Liver (tissue), 3 donors: ENCODE results near the gene CIITA.

Source experiments
- ATF3 ChIP-seq: IDR thresholded peaks from 2 replicates; pipeline ENCODE4 v1.6.1; 2016; ENCODE audit warnings: antibody characterized with exemption
- CTCF ChIP-seq: fragments of 150-350 bp; IDR thresholded peaks from 2 replicates; pipeline ENCODE4 v1.5.1; 2017; ENCODE audit warnings: improper control_type of control experiment, low read depth, low read length; ENCODE audit not compliant: missing input control
- EGR1 ChIP-seq, 2 donors: IDR thresholded peaks; 2 replicates each; pipeline ENCODE4 v1.6.1; 2016 to 2018; ENCODE audit warnings: antibody characterized with exemption in 2 of 2, low read depth in 2 of 2
- FOXA1 ChIP-seq: IDR thresholded peaks from 2 replicates; pipeline ENCODE4 v1.6.1; 2016; ENCODE audit warnings: antibody characterized with exemption
- GABPA ChIP-seq, 2 donors: IDR thresholded peaks in 1 of 2; conservative IDR thresholded peaks in 1 of 2; 2 replicates each; pipeline ENCODE4 v1.6.1; 2016; ENCODE audit warnings: antibody characterized with exemption in 2 of 2, mild to moderate bottlenecking in 1 of 2, moderate library complexity in 1 of 2
- HNF4A ChIP-seq, 2 donors: conservative IDR thresholded peaks; 2 replicates each; pipeline ENCODE4 v1.6.1; 2016; ENCODE audit warnings: antibody characterized with exemption in 2 of 2, mild to moderate bottlenecking in 2 of 2
- HNF4G ChIP-seq: IDR thresholded peaks from 2 replicates; pipeline ENCODE4 v1.6.1; 2016; ENCODE audit warnings: antibody characterized with exemption
- JUND ChIP-seq, 2 donors: IDR thresholded peaks; 2 replicates each; pipeline ENCODE4 v1.6.1; 2016; ENCODE audit warnings: antibody characterized with exemption in 2 of 2
- NR2F2 ChIP-seq: IDR thresholded peaks from 2 replicates; pipeline ENCODE4 v1.6.1; 2016; ENCODE audit warnings: antibody characterized with exemption
- REST ChIP-seq: IDR thresholded peaks from 2 replicates; pipeline ENCODE4 v1.6.1; 2016; ENCODE audit warnings: antibody characterized with exemption, mild to moderate bottlenecking
- TAF1 ChIP-seq: conservative IDR thresholded peaks from 2 replicates; pipeline ENCODE4 v1.6.1; 2016; ENCODE audit warnings: antibody characterized with exemption, mild to moderate bottlenecking
- YY1 ChIP-seq: IDR thresholded peaks from 2 replicates; pipeline ENCODE4 v1.6.1; 2016; ENCODE audit warnings: antibody characterized with exemption, mild to moderate bottlenecking
- ZBTB33 ChIP-seq: IDR thresholded peaks from 2 replicates; pipeline ENCODE4 v1.6.1; 2016; ENCODE audit warnings: antibody characterized with exemption
- donor health status: healthy.
- donor health status: healthy.

GRCh38 chr16:10922328-10923145, 45.5 kb downstream of the CIITA start:
- TF ChIP-seq CTCF: no peak
- TF ChIP-seq YY1: peak; percentile 24
- no peak for TF ChIP-seq ZBTB33
- no peak for TF ChIP-seq TAF1
- no peak for TF ChIP-seq HNF4G
- no peak for TF ChIP-seq EGR1 (IDR thresholded peaks at IDR 0.05; ENCODE audit: low read depth in 2 of 2)
- TF ChIP-seq JUND (IDR thresholded peaks at IDR 0.05): no peak
- peak; percentile 12 to 34 for TF ChIP-seq HNF4A (conservative IDR thresholded peaks at IDR 0.05)
- TF ChIP-seq FOXA1: no peak
- TF ChIP-seq NR2F2: no peak
- TF ChIP-seq ATF3: no peak
- no peak for TF ChIP-seq REST
- TF ChIP-seq GABPA (IDR thresholded peaks at IDR 0.05 in 1 of 2, conservative IDR thresholded peaks at IDR 0.05 in 1 of 2): no peak
